A549 treated with GW870086 at 1 μM for 4 hours (cell line): ENCODE data around the gene PPRC1. TPM values are rescaled to one million over a fixed set of nuclear protein-coding genes. Genes with fewer than 3 reads are reported as not detected.

Source experiments
- total RNA-seq: library from RNA; stranded (reverse); fragments of 200-300 nt; extraction: Qiagen RNA extraction; gene quantifications from 5 replicates; pipeline ENCODE4 v1.2.3, GENCODE V29; 2022; ENCODE audit warnings: low read depth

Gene PPRC1, protein sequence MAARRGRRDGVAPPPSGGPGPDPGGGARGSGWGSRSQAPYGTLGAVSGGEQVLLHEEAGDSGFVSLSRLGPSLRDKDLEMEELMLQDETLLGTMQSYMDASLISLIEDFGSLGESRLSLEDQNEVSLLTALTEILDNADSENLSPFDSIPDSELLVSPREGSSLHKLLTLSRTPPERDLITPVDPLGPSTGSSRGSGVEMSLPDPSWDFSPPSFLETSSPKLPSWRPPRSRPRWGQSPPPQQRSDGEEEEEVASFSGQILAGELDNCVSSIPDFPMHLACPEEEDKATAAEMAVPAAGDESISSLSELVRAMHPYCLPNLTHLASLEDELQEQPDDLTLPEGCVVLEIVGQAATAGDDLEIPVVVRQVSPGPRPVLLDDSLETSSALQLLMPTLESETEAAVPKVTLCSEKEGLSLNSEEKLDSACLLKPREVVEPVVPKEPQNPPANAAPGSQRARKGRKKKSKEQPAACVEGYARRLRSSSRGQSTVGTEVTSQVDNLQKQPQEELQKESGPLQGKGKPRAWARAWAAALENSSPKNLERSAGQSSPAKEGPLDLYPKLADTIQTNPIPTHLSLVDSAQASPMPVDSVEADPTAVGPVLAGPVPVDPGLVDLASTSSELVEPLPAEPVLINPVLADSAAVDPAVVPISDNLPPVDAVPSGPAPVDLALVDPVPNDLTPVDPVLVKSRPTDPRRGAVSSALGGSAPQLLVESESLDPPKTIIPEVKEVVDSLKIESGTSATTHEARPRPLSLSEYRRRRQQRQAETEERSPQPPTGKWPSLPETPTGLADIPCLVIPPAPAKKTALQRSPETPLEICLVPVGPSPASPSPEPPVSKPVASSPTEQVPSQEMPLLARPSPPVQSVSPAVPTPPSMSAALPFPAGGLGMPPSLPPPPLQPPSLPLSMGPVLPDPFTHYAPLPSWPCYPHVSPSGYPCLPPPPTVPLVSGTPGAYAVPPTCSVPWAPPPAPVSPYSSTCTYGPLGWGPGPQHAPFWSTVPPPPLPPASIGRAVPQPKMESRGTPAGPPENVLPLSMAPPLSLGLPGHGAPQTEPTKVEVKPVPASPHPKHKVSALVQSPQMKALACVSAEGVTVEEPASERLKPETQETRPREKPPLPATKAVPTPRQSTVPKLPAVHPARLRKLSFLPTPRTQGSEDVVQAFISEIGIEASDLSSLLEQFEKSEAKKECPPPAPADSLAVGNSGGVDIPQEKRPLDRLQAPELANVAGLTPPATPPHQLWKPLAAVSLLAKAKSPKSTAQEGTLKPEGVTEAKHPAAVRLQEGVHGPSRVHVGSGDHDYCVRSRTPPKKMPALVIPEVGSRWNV (N-terminal part only)
- total RNA-seq, result 44.0 to 59.5 TPM (median 55.9 TPM) in 5 replicates

DNA sequence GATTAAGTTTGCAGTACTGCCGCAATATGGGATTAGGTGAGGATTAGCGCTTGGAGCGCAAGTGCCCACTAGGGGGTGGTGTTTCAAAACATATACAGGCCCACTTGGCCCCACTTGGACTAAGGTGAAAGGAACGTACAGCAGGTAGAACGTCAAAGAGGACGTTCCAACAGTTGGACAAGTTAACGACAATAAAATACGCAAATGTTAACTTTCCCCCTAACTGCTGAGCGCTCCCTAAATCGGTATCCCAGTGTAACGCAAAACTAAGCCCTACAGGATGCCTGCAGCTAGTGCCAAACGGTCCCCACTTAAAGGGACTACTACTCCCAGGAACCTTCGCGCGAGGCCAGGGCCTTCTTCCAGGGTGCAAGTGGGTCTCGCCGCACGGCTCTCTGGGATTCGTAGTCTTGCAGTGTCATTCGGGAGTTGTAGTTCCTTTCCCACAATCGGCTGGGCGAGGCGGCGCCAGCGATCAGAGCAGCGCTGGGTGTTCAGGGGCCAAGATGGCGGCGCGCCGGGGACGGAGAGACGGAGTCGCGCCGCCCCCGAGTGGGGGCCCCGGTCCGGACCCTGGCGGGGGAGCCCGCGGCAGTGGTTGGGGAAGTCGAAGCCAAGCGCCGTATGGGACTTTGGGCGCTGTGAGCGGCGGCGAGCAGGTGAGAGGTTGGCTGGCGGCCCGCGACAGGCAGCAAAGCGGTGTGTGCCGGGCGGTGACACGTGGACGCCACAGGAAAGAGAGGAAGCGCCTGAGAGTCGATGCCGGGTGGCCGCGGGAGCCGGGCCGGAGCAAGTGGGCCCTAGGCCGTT, at the start of gene PPRC1:
Gene PPRC1 (plus strand): TSS at position 478 of the 810 bp plus-strand sequence. CDS start 29 bp downstream, at position 507.

DNA sequence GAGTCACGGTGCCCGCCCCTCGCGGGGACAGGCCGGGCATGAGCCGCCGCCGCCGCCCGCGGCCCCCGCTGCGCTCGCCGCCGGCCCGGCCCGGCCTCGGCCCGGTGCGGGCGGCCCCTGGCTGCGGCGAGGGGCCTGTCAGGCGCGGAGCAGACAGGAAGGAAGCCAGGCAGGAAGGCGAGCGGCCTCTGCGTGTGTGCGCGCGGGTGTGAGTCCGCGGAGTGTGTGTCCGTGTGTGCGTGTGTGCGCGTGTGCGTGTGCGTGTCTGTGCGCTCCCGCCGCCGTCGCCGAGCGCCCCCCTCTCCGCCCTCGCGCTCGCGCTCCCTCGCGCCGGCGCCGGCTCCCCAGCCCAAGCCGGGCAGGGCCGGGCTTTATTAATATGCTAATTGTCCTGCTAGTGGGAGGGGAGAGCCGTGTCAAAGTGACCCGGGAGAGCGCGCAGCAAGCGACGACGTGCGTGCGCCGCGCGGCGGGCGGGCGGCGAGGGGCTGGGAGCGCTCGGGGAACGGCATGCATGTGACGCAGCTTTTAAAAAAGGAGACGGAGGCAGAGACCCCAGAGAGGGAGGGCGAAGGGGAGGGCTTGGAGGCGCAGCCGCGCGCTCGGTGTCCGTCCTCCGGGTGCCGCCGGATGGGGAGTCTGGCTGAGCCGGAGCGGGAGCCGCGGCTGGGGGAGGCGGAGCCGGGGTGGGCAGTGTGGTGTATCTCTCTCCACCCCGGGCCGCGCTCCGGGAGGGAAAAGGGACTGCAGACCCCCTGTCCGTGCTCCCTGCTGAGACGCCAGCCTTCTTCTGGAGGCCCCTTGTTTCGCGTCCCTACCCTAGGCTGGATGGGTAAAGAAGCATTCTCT, 12.5 kb upstream of the PPRC1 start, which contains the start of gene LDB1:
Gene LDB1 (minus strand): TSS at position 227 of the 849 bp plus-strand sequence. CDS start 258 bp downstream, outside the sequence.

DNA sequence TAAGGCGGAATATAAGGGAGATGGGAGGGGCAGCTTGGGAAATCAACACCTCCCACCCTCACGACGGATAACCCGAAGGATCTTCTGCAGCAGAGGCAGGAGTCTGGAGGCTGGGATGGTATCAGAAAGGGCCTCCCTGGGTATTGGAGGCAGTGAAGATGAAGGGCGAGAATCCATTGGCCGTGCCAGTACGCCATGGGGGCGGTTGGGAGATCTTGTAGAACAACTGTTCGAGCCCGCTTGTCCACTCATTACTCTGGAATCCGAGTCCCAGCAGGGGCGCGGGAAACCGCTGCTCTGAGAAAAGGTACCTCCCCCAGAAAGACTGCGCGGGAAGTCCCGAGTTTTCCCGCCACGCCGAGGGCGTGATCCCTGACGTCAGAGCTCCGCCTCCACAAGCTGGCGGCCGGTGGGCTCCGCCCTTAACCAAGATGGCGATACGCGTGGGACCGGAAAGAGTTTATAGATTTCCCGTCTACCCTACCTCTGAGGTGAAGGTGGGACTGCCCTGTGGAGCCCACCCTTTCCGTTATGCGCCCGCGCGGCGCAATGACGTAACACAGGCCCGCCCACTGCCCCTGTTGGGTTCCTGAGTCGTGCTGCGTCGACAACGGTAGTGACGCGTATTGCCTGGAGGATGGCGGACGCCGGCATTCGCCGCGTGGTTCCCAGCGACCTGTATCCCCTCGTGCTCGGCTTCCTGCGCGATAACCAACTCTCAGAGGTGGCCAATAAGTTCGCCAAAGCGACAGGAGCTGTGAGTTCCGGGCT, 19.1 kb downstream of the PPRC1 start, which contains the start of gene NOLC1:
Gene NOLC1 (plus strand): TSS at position 616 of the 771 bp plus-strand sequence. CDS start 22 bp downstream, at position 638.

Other genes starting within 250 kb of the PPRC1 start
- 10.0 to 12.2 TPM (median 11.1 TPM) in 5 replicates for gene ARMH3, start 76.9 kb upstream of the PPRC1 start, total RNA-seq
- gene HPS6, start 67.7 kb upstream of the PPRC1 start, total RNA-seq, result 27.0 to 37.5 TPM (median 34.4 TPM) in 5 replicates
- 28.2 to 36.5 TPM (median 35.1 TPM) in 5 replicates for gene LDB1, start 12.7 kb upstream of the PPRC1 start, total RNA-seq
- 160 to 171 TPM (median 166 TPM) in 5 replicates for gene NOLC1, start 19.3 kb downstream of the PPRC1 start, total RNA-seq
- gene ELOVL3, start 93.3 kb downstream of the PPRC1 start, total RNA-seq, result 0.14 to 0.45 TPM (median 0.27 TPM) in 4 of 5 replicates, not detected in the other
- 0.40 to 0.89 TPM (median 0.85 TPM) in 5 replicates for gene PITX3, start 108.5 kb downstream of the PPRC1 start, total RNA-seq
- 21.8 to 25.4 TPM (median 23.2 TPM) in 5 replicates for gene GBF1, start 112.5 kb downstream of the PPRC1 start, total RNA-seq